OCI-LY3 (cell line): ENCODE results near the gene HIPK1.

Experiments used
- CTCF ChIP-seq: fragments of 200-600, 300-600 bp; sonication (generic); IDR thresholded peaks from 2 replicates; pipeline ENCODE4 v1.5.1; 2014; ENCODE audit warnings: antibody characterized with exemption, low read length, low read depth
- EZH2phosphoT487 ChIP-seq: fragments of 200-600 bp; shearing (Covaris generic); IDR thresholded peaks from 2 replicates; pipeline ENCODE4 v1.6.1; 2018; ENCODE audit warnings: antibody characterized with exemption, mixed run types, low read depth

- no peak for TF ChIP-seq CTCF
- TF ChIP-seq EZH2phosphoT487: no peak
Observed at GRCh38 chr1:113891631-113892220, 37.4 kb upstream of the HIPK1 start.
